Stimulated activated CD4-positive, alpha-beta T cell treated with anti-CD3 and anti-CD28 coated beads, Interleukin-4, amount 100 ng/mL, for 24 hours (primary cell): Measurements from ENCODE around the gene TMEM50A.
"Not testable (repeated sequence)": the region's sequence is repeated elsewhere in the genome, so short reads cannot be mapped to it uniquely, and the experiment has no call there.

Experiments
- DNase-seq: peaks from one replicate; pipeline ENCODE4 v3.0.0-alpha.2; 2020

TMEM50A gene

DNA sequence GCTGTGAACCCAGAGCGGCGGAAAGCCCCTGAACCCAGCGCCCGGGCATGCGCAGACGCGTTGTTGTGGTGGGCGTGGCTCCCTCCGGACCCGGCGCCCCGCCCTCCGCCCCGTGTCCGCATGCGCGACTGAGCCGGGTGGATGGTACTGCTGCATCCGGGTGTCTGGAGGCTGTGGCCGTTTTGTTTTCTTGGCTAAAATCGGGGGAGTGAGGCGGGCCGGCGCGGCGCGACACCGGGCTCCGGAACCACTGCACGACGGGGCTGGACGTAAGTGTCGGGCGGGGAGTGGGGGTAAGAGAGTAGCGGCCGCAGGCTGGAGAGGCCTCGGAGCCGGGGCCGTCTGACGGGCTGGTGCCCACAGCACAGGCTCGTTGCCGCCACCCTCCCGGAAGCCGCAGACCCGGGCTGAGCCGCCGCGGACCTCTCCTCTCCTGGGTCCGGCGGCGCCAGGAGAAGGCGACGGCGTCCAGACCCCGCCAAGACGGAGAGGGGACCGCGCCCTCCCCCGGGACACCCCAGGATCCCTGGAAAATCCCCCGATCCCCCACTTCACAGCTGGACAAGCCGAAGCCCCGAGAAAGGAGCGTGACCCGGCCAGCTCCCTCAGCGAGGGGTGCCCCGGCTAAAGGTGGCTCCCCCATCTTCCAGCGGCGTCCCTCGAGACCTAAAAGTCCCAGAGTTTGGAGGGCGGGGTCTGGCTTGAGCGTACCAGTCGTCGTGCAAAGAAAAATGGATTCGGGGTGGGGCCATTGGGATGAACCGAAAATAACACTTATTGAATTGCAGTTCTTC lies at the start of gene TMEM50A:
Gene TMEM50A, plus strand, starts transcription at position 147 of the 794 bp plus-strand sequence. CDS start 2,153 bp downstream, outside the sequence.
- DNase-seq, result peak; percentile 90

DNA sequence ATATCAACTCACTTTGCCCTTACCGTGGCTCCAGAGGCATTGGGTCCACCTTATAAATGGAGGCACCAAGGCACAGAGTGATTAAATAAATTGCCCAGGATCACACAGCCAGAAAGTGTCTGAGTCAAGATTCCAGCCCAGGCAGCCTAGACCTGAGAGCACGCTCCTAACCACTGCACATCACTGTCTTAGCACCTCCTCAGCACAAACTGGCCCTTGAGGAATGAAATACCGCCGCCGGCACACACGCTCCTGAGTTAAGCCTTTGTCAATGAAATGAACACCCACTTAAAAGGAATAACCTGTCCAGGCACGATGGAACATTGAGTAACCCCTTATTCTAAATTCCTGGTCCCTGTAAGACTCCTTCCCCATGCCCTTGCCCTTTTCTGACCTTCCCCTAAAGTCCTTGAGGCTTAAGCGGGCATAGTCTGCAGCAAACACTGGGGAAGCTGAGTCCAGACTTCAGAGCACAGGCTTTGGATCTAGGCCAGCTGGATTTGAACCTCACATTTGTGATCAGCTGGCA lies 49.5 kb upstream of the TMEM50A start:
- DNase-seq, result not testable (repeated sequence)

DNA sequence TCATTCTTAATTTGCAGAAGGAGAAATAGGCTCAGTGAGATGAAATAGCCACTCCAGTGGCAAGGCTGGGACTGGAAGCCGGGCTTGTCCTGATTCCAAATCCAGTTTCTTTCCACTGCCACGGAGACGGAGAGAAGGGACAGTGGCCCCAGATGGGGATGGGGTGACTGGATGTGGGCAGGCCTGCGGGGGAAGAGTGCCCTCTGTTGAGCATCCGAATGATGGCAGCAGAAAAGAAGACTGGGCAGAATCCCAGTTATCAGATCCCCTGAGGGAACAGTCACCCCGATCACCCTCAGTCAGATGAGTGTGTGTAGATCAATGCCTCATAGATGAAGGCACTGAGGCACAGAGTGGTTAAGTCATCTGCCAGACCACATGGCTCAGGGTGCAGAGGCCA lies 48.1 kb upstream of the TMEM50A start:
- DNase-seq, result not testable (repeated sequence)

DNA sequence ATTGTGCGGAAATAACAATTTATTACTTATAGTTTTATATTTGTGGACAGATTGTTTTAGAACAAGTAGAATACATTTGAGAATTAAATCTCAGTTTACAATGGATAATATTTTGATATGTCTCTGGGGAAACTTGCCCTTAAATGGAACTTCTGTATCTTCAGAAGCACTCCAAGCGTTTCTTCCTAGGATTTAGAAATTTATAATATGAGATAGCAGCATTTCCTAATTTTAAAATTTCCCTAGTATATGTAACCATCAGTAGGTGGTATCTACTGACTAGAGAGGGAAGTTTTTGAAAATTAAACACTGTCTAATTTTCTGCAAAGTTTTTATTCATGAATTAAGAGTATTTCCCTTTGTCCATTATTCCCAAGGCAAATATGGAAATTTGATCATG lies 44.7 kb upstream of the TMEM50A start:
- DNase-seq, result not testable (repeated sequence)

DNA sequence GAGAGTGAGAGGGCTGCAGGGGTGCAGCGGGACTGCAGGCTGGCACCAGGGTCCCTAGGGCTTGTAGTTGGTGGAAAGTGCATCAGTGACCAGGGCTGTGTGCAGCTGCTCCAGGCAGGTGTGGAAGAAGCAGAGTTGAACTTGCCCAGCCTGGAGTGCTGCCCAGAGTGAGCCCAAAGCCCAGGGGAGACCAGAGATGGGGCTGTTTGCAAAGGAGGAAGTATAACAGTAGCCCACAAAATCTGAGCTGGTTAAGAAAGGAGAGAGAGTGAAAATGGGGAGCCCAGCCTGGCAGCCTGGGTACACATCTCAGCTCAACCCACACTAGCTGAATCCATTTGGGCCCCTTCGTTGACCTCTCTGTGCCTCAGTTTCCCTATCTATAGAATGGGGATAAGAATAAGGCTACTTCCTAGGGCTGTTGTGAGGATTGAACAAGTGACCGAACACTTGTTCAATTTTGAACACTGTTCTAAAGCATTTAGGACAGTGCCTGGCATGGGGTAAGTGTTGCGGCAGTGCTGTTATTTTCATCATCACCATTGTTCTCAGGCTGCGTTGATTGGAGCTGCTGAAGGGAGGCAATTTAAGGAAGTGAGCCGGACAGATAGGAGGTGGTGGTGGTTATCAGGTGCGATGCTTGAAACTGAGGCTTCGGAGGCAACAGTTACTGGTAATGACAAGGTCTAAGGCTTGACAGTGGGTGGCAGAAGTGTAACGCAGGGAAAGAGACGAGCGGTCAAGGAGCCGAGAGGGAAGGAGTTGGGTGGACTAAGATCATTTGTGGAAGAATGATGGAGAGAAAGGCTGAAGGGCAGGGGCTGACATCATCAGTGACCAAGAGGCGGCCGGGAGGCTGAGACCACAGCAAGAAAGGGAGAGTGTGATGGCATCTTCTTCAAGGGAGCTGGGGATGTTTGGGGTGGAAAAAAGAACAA lies 43.0 kb upstream of the TMEM50A start:
- not testable (repeated sequence) for DNase-seq

DNA sequence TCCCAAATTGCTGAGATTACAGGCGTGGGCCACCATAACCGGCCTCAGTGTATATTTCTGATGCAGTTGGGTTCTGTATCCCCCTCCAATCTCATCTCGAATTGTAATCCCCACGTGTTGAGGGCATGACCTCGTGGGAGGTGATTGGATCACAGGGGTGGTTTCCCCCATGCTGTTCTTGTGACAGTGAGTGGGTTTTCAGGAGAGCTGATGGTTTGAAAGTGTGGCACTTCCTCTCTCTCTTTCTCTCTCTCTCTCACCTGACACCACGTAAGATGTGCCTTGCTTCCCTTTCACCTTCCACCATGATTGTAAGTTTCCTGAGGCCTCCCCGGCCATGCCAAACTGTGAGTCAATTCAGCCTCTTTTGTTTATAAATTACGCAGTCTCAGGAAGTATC lies 41.6 kb upstream of the TMEM50A start:
- DNase-seq, result not testable (repeated sequence)

DNA sequence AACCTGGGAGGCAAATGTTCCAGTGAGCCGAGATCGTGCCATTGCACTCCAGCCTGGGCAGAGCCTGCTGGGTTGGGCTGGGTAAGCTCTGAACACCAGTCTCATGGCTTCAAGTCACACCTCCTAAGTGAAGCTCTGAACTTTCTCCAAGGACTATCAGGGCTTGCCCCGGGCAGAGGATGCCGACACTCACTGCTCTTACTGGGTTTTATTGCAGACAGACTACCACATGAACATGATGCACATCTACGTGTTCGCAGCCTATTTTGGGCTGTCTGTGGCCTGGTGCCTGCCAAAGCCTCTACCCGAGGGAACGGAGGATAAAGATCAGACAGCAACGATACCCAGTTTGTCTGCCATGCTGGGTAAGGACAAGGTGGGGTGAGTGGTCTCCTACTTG lies 37.4 kb upstream of the TMEM50A start:
- not testable (repeated sequence) for DNase-seq

DNA sequence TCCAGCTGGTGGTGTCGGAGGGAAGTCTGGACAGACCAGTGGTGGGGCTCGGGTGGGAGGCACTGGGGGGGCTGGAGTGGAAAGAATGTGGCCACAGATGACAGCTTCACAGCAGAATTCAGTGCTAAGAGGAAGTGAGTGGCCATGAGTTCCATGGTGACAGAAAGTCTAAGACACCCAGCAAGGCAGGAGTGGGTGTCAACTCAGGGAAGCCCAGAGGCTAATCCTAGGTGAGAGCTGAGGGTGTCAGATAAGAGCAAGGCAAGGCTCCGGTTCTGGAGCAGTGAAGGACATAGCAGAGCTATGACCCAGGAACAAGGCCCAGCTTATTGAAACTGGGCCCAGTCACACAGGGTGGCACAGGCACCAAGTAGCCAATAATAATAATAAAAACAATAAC lies 35.8 kb upstream of the TMEM50A start:
- not testable (repeated sequence) for DNase-seq

DNA sequence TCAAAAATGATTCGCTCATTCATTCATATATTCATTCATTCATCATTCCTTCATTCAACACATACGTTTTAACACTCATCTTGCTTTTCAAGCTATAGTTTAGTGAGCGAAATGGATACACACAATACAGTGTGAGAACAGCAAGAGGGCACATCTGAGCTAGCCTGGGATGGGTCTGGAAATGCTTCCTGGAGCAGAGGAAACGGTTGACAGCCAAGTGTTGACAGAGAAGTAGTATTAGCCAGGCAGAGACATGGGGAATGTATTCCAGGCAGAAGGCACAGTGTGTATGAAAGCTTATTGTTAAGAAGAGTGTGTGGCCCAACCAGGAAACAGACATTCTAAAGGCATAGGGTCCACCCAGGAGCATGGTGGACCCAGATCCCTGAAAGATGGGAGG lies 33.2 kb upstream of the TMEM50A start:
- DNase-seq, result not testable (repeated sequence)

DNA sequence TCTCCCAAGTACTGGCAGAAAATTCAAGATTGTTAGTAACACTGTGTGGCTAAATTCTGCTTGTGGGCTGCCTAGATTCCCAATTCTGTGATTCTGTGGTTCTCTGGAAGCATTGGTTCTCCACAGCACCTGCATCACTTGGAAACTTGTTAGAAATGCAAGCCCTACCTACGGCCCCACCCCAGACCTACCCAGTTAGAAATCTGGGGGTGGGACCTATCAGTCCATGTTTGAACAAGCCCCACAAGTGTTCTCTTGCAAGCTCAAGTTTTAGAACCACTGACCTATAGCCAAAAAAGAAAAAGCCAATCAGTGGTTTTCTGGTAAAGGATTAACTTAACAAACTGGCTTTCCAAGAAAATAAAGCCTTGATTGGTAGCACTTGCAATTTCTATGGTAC lies 30.0 kb upstream of the TMEM50A start:
- DNase-seq, result not testable (repeated sequence)

DNA sequence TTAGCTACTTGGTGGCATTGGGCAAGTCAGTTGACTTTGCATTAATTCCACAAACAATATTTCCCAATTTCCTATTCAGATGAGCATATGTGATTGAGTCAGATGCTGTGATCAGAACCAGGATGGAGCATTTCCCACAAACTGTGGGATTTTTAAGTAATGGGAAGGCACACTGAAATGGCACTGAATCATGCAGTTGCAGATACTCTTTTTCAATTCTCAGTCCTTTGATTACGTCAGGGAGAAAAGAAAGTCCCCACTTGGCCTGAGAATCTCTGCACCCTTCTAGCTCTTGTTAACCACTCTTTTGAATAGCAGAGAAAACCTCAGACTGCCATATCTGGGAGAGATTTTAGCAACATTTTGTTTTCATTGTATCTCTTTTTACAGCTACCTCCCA lies 29.0 kb upstream of the TMEM50A start:
- DNase-seq, result not testable (repeated sequence)

DNA sequence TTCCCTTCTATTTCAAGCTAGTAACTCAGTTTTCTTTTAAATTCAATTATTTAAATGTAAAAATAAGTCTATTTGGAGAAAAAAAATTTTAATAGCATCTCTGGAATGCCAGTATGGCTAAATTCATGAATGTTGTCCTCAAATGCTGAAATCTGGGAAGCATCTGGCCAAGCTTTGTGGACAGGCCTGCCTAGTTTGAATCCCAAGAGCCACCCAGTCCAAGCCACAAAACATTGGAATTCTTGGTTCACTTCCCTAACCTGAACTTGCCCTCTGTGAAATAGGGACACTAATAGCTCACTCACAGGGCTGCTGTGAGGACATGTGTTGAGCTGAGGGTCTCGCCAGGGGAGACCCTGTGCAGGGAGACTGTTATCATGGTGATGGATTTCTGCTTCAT lies 28.6 kb upstream of the TMEM50A start:
- not testable (repeated sequence) for DNase-seq

DNA sequence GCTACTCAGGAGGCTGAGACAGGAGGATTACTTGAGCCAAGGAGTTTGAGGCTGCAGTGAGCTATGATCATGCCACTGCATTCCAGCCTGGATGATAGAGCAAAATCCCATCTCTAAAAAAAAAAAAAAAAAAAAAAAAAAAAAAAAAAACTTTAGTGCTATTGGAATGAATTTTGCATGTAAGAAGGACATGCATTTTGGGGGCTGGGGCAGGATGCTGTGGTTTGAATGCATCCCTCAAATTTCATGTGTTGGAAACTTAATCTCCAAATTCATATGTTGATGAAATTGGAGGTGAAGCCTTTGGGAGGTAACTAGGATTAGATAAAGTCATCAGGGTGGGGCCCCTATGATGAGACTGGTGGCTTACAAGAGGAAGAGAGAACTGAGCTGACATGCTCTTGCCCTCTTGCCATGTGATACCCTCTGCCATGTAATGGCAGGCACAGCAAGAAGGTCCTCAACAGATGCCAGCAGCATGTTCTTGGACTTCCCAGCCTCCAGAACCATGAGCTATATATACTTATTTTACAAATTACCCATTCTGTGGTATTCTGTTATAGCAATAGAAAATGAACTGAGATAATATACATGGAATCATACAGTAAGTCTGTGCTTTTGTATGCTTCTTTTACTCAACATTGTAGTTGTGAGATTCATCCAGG lies 25.2 kb upstream of the TMEM50A start:
- not testable (repeated sequence) for DNase-seq

DNA sequence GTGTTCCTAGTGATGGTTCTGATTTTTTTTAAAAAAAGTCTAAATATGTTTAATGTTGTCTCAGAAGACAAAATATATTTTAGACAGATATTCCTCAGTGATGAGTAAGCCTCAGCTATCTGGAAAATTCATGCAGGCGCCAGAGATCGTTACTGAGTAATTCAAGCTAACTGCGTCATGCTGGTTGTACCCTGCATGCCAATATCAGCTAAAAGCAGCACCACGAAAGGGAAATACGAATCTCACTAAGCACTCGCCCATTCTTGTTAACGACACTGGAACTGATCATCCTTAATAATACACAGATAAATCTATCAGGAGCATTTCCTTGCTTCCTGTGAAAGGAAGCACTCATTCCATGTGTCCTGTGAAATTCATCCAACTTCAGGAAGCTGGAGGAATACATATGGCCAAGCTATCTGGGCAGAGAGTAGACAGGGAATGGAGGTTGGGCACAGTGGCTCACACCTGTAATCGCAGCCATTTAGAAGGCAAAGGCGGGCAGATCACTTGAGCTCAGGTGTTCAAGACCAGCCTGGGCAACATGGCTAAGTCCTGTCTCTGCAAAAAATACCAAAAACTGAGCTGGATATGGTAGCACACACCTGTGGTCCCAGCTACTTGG lies 17.7 kb upstream of the TMEM50A start:
- DNase-seq, result not testable (repeated sequence)

DNA sequence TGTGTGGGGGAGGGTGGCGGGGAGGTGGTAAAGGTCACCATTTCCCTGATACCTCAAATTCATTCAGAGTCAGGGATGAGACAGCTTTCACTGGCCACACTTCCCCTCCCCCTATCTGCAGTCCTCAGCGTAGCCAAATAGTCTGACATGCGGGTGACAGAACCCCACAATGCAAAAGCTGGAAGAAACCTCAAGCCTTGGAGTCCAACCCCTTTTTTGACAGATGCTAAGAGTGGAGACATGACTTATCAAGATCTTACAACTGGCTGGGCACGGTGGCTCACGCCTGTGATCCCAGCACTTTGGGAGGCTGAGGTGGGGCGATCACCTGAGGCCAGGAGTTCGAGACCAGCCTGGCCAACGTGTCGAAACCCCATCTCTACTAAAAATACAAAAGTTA lies 16.0 kb upstream of the TMEM50A start:
- not testable (repeated sequence) for DNase-seq

DNA sequence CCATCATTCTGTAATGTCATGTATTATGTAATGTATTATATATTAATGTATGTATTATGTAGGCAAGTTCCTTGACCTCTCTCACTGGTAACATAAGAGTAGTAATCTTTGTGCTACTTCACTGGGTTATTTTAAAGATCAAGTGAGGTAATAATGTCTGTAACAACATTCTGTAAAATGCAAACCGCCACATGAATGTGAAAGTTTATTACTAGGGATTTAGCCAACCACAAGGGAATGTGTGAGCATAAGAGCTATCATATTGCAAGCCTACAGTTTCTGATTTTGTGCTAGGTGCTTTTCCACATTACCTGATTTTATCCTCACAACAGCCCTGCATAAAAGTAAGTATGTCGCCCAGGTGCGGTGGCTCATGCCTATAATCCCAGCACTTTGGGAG lies 13.7 kb upstream of the TMEM50A start:
- DNase-seq, result not testable (repeated sequence)

DNA sequence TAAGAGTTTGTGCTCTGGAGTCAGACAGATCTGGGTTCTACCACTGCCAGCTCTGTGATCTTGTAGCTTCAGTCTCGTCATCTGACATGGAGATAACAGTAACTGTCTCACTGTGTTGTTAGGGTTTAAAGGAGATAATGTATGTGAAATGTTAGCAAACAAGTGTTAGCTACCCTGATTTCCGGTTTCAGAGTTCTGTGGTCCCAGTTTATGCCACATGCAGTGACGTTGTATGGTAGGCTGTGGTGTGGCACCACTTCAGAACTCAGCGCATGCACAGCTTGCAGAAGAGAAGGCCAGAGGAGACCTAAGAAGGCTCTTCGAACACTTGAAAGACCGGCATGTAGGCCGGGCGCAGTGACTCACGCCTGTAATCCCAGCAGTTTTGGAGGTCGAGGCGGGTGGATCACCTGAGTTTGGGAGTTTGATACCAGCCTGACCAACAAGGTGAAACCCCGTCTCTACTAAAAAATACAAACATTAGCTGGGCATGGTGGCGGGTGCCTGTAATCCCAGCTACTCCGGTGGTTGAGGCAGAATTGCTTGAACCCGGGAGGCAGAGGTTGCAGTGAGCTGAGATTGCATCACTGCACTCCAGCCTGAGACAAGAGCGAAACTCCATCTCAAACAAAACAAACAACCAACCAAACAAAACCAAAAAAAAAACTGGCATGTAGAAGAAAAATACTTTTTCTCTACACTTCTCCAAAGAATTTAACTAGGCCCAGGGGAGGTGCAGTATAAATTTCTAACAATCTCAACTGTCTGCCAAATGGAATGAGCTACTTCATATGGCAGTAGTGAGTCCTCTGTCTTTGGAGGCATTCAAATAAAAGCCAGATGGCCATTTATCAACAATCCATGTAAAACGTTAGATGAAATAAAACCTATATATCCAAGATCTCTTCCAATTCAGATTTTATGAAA lies 10.0 kb upstream of the TMEM50A start:
- not testable (repeated sequence) for DNase-seq

DNA sequence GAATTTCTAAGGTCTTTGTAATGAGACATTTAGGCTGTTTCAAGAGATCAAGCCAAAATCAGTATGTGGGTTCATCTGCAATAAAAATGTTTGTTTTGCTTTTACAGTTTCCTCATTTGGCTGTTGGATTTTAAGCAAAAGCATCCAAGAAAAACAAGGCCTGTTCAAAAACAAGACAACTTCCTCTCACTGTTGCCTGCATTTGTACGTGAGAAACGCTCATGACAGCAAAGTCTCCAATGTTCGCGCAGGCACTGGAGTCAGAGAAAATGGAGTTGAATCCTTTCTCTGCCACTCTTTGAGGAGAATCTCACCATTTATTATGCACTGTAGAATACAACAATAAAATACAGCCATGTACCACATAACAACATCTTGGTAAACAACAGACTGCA lies 9.3 kb upstream of the TMEM50A start:
- not testable (repeated sequence) for DNase-seq

DNA sequence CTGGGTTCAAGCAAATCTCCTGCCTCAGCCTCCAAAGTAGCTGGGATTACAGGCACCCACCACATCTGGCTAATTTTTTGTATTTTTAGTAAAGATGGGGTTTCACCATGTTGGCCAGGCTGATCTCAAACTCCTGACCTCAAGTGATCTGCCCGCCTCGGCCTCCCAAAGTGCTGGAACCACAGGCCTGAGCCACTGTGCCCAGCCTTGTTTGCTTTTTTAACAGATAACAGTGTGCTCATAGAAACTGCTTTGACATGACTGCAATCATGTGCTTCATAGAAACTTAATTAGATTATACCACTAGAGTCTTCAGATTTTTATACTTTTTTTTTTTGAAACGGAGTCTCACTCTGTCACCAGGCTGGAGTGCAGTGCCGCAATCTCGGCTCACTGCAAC lies 8.8 kb upstream of the TMEM50A start:
- not testable (repeated sequence) for DNase-seq

DNA sequence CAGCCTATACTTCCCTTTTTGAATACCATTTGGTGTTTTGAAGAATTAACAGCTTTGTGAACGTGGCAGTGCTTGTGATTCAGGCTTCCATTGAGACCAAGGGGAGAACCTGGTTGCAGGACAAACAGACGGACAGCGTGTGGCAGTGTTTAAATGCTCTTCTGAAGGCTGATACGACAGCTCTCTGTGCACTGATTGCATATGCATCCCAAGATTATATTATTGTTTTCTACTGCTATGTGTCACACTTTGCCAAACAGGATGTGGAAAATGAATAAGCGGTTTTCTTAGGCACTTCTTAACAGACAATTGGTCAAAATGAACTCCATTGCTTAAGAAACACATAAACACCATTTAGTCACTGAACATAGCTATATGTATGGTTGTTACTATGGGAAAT lies 8.2 kb upstream of the TMEM50A start:
- DNase-seq, result not testable (repeated sequence)

DNA sequence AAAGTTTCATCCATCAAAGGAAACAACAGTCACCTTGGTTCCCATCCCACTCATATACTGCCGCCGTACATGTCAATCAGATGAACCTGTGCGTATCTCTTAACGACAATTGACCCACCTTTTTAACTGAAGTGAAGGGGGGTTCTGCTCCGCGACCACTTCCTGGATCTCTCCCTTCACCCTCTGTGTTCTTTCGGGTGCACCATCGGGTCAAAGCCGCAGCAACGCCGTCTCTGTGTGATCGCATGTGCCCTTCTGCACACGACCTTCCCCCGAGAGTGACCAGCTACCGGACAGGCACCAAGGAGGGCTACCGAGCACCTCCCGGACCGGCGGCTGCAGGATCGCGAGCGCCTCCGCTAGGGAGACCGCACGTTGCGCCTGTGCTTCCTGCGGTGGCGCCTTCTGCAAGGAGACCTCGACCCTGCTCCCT lies 1.2 kb upstream of the TMEM50A start:
- peak; percentile 23 for DNase-seq
